HepG2 (cell line): ENCODE measurements around the gene ANXA2. TPM values are rescaled to one million over a fixed set of nuclear protein-coding genes. Genes with fewer than 3 reads are reported as not detected.

Experiments
- CENPBD1 ChIP-seq: sonication (generic); formaldehyde crosslinking; IDR thresholded peaks from 2 replicates; pipeline ENCODE4 v1.8.0; 2022; ENCODE audit warnings: missing genetic modification reagents, low read depth, mild to moderate bottlenecking, borderline replicate concordance
- EED ChIP-seq: sonication (generic); formaldehyde crosslinking; IDR thresholded peaks from 2 replicates; pipeline ENCODE4 v1.5.0; 2020; ENCODE audit warnings: mild to moderate bottlenecking, missing genetic modification reagents
- KDM5A ChIP-seq: fragments of 200-600 bp; sonication (generic); IDR thresholded peaks from 2 replicates; pipeline ENCODE4 v1.7.0; 2018; ENCODE audit warnings: antibody characterized with exemption, mild to moderate bottlenecking, low read length, borderline replicate concordance
- MATR3 ChIP-seq: sonication (generic); formaldehyde crosslinking; IDR thresholded peaks from 2 replicates; pipeline ENCODE4 v1.4.0; 2020; ENCODE audit warnings: missing genetic modification reagents
- MAX ChIP-seq: IDR thresholded peaks from 2 replicates; pipeline ENCODE4 v1.6.1; 2012; ENCODE audit warnings: inconsistent platforms
- POLR2G ChIP-seq: fragments of 200-400 bp; formaldehyde crosslinking; IDR thresholded peaks from 2 replicates; pipeline ENCODE4 v1.6.1; 2018; ENCODE audit warnings: mild to moderate bottlenecking, low read depth, low read length, moderate library complexity
- SMARCC2 ChIP-seq: fragments of 450-650 bp; IDR thresholded peaks from 2 replicates; pipeline ENCODE4 v1.6.1; 2017; ENCODE audit warnings: antibody characterized with exemption, mild to moderate bottlenecking
- SMARCE1 ChIP-seq: fragments of 450-650 bp; IDR thresholded peaks from 2 replicates; pipeline ENCODE4 v1.6.1; 2017; ENCODE audit warnings: borderline replicate concordance
- ZBTB40 ChIP-seq, 2 experiments: fragments of 450-650 bp in 1 of 2; sonication (generic) in 1 of 2; formaldehyde crosslinking in 1 of 2; IDR thresholded peaks; 2 replicates each; pipeline versions ENCODE4 v1.6.1 to v1.8.0; 2016 to 2022; ENCODE audit warnings: antibody characterized with exemption in 1 of 2, mild to moderate bottlenecking in 1 of 2, missing genetic modification reagents in 1 of 2
- ZBTB46 ChIP-seq: sonication (generic); formaldehyde crosslinking; IDR thresholded peaks from 2 replicates; pipeline ENCODE4 v1.4.0; 2020; ENCODE audit warnings: mild to moderate bottlenecking, missing genetic modification reagents, borderline replicate concordance
- ZNF230 ChIP-seq: sonication (generic); formaldehyde crosslinking; IDR thresholded peaks from 2 replicates; pipeline ENCODE4 v1.4.0; 2020; ENCODE audit warnings: mild to moderate bottlenecking, missing genetic modification reagents
- ZNF354B ChIP-seq: sonication (generic); formaldehyde crosslinking; IDR thresholded peaks from 2 replicates; pipeline ENCODE4 v1.8.0; 2022; ENCODE audit warnings: mild to moderate bottlenecking, missing genetic modification reagents
- ZNF484 ChIP-seq: sonication (generic); formaldehyde crosslinking; IDR thresholded peaks from 2 replicates; pipeline ENCODE4 v1.5.1; 2020; ENCODE audit warnings: mild to moderate bottlenecking, low read depth, missing genetic modification reagents, borderline replicate concordance
- ZNF574 ChIP-seq: sonication (generic); formaldehyde crosslinking; IDR thresholded peaks from 2 replicates; pipeline ENCODE4 v1.4.0; 2020; ENCODE audit warnings: missing genetic modification reagents
- ZNF75D ChIP-seq: sonication (generic); formaldehyde crosslinking; IDR thresholded peaks from 2 replicates; pipeline ENCODE4 v1.8.1; 2023; ENCODE audit warnings: missing genetic modification reagents, mild to moderate bottlenecking, borderline replicate concordance
- polyA plus RNA-seq, 8 experiments: library from polyadenylated mRNA; depleted of rRNA in 3 of 8; stranded (reverse) in 7 of 8; unstranded in 1 of 8; fragments of >200 nt; fragmentation: Illumina TruSeq in 4 of 8; extraction: Trizol in 4 of 8; gene quantifications; 2 replicates each; pipeline versions ENCODE4 v1.2.1 to v1.2.3, GENCODE V29; 2011 to 2016; ENCODE audit warnings: low read depth in 4 of 8, missing spikeins in 1 of 8, mixed read lengths in 1 of 8; ENCODE audit not compliant: insufficient read depth in 1 of 8
- total RNA-seq, 5 experiments: library from RNA; depleted of rRNA; stranded (reverse); fragments of >200 nt; fragmentation: Illumina TruSeq; extraction: Trizol; gene quantifications; 2 replicates each; pipeline ENCODE4 v1.2.3, GENCODE V29; 2016; ENCODE audit warnings: low read depth in 1 of 5

ANXA2 gene
- total and polyA plus RNA-seq, 2 of the 13 experiments (the other 11 are each of a cell fraction or from before 2014, with no cell fraction given) = 196 to 613 TPM

- TF ChIP-seq ZBTB46 (CRISPR knock-in tag) (no peak), ZNF484 (CRISPR knock-in tag) (no peak), EED (CRISPR knock-in tag) (no peak), ZNF574 (CRISPR knock-in tag) (no peak), SMARCE1 (no peak), MATR3 (CRISPR knock-in tag) (no peak), POLR2G (peak; percentile 58; the same call in 1 of the 2 replicates), MAX (no peak), KDM5A (no peak), ZBTB40 (IDR thresholded peaks at IDR 0.05) (no peak), ZBTB40 (CRISPR knock-in tag; IDR thresholded peaks at IDR 0.05) (no peak), CENPBD1 (CRISPR knock-in tag) (no peak), ZNF230 (no peak), SMARCC2 (no peak), ZNF354B (CRISPR knock-in tag) (no peak), ZNF75D (CRISPR knock-in tag) (no peak)
Measured at GRCh38 chr15:60390871-60391501, 6.8 kb downstream of the ANXA2 start (continued).
